GM18519 (cell line): ENCODE measurements around the gene CEP41.
A peak's percentile ranks its signal among the peaks of the same experiment; 100 is the strongest.

Source experiments
- ATAC-seq: cut with Tn5 transposase; IDR thresholded peaks from one replicate; pipeline ENCODE4 v1.9.1; 2021; ENCODE audit warnings: mild to moderate bottlenecking, moderate library complexity; ENCODE audit not compliant: unreplicated experiment, low FRiP score

The CEP41 gene, protein sequence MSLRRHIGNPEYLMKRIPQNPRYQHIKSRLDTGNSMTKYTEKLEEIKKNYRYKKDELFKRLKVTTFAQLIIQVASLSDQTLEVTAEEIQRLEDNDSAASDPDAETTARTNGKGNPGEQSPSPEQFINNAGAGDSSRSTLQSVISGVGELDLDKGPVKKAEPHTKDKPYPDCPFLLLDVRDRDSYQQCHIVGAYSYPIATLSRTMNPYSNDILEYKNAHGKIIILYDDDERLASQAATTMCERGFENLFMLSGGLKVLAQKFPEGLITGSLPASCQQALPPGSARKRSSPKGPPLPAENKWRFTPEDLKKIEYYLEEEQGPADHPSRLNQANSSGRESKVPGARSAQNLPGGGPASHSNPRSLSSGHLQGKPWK

GRCh38 chr7:130440527-130441365 is at the start of gene CEP41:
TSS of gene CEP41 (minus strand) at chr7:130441016. CDS start at chr7:130440966, 50 bp downstream.
- ATAC-seq: peak; percentile 98

GRCh38 chr7:130490311-130490791 is 49.5 kb upstream of the CEP41 start:
- no peak for ATAC-seq

DNA sequence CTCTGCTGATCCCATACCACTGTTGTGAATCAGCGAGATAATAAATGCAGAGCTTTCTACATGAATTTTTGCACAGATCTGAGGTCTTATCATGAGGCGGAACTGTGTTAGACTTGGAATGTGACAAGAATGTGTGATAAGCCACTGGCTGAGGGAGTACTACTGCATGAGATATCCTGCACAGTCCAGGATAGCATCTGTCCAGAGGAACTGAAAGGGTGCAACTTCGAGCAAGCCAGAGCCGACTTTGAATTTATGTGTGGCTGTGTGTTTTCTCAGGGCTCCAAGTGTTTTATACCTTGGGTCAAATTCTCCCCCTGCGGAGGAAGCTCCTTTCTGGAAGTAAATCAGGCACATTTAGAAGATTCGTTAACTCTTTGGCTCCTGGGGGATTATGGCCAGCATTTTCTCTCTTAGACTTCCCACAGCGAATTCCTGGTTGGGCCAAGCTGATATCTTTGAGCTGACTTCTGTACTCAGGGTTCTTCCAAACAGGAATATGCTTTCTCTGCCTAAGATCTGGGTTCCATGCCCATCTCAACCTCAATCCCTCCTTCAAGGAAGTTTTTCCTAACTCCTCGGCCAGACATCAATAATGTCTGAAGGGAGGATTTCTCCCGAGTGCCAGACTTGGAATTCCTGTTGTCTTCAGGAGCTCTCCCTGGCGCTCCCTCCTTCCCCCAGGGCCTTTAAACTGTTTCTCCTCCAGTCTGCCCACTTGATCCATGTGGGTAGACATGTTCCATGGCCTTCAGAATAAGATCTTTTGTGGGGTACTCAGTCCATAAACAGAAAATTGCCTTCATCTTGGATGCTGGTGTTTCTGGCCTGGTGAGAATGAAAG is 48.5 kb upstream of the CEP41 start:
- ATAC-seq: no peak

DNA sequence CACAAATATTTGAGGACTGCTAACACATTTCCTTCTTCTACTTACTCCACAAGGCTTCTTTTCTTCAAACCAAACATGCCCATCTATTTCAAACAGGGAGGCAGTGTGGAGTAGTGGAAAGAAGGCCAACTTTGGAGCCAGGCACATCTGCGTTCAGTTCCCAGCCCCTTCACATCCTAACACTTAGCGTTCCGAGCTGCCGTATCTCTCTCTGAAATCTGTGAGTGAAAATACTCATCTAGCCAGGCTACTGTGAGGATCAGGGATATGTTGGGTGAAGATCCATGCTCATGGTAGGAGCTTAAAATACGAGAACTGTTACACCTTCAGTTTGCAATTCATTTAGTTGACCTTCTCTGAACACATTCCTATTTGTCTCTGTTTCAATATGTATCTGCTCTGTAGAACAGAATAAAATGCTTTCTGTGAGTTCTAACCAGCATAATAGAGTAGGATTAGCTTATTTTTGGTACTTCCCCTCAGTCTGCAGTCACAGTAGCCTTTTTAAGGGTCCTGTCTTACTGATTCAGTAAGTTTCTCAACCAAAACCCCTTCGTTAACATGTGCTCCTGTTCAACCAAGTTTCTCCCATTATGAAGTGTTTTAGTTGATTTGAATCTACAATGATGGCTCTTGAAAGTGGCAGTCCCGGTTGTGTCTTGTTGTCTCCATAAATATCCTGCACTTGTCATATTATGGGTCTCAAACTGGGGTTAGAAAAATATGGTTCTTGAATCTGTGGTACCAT is 47.8 kb upstream of the CEP41 start:
- ATAC-seq: no peak

- no peak for ATAC-seq
These were observed 46.2 kb upstream of the CEP41 start for GRCh38 chr7:130486954-130487436.

- ATAC-seq: no peak
These were observed 45.5 kb upstream of the CEP41 start for GRCh38 chr7:130486114-130486953.

GRCh38 chr7:130485734-130486113 is 44.9 kb upstream of the CEP41 start:
- no peak for ATAC-seq

DNA sequence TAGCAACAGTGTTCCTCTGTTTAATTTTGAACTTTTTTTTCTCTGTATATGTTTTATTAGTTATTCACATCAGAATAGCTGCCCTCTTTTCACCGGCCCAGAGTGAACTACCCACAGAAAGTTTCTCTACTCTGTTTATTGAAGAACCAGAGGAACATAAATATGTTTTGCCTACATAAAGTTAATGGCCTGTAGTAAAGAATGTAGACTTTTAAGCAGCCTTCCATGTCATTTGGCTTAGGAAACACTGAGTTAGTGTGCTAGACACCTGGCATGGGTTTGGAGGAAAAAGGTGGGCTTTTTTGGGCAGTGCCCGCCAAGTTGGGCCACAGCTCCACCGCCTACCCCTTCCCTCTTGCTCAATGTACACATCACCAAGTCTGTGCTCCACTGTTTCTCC is 42.2 kb upstream of the CEP41 start:
- ATAC-seq: no peak

DNA sequence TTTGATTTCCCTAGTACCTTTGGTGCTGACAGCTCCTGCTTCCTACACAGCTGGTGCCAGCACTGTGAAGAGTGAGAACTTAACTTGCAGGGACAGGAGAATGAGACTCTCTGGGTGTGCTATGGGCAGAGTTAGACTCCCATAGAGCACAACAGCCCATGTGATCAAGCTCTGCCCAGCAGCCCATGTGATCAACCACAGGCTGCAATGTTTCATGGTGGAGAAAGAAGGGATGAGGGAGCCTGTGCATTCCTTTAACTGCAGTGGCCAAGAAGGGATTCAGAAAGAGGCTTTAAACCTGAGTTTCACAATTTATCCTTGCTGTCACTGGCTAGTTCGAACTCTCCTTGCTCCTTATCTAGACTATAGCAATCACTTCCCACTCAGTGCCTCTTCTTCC is 41.1 kb upstream of the CEP41 start:
- ATAC-seq: no peak

- ATAC-seq: no peak
These were observed 39.0 kb upstream of the CEP41 start for GRCh38 chr7:130479716-130480400.

- ATAC-seq: no peak
These were observed 38.2 kb upstream of the CEP41 start for GRCh38 chr7:130478991-130479390.

GRCh38 chr7:130476297-130477150 is 35.7 kb upstream of the CEP41 start:
- peak; percentile 90 for ATAC-seq

DNA sequence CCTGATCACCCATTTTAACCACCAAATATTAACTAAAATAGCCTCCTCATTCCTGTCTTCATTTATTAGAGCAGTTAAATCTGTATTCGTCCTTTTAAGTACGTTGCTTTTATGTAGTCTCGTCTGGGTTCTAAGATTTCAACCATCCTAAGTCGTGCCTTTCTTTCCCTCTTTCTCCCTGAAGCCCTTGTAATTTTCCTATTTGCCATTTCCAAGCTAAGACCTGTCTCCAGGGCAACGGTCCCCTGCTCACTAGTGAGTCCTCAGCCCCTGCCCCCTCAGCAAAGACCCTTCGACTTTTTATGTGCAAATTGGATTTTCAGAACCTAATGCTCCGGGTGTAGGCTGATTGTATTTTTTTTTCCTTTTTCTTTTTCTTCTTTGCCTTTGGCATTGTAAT is 35.0 kb upstream of the CEP41 start:
- no peak for ATAC-seq

- no peak for ATAC-seq
These were observed 33.1 kb upstream of the CEP41 start for GRCh38 chr7:130473876-130474275.

- ATAC-seq: no peak
These were observed 32.5 kb upstream of the CEP41 start for GRCh38 chr7:130473289-130473688.

- ATAC-seq: no peak
These were observed 31.2 kb upstream of the CEP41 start for GRCh38 chr7:130471974-130472373.

DNA sequence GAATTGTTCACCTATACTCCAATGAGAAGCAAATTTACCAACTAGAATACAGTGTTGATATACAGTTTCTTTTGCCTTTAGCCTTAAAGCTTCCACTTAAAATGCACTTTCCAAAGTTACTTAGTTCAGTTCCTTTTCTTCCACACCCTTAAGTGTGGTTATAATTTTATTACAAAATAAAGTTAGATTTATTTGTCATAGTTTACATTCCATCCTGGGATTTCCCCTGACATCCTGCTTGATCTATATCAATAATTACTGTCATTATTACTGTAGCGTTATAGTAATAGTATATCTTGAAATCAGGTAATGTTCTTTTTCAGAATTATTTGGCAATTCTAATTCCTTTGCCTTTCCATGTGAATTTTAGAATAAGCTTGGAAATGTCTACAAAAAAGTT is 27.8 kb upstream of the CEP41 start:
- ATAC-seq: no peak
